ENCODE measurements around the gene MFRP.
A peak's percentile ranks its signal among the peaks of the same experiment; 100 is the strongest.

The MFRP gene

DNA sequence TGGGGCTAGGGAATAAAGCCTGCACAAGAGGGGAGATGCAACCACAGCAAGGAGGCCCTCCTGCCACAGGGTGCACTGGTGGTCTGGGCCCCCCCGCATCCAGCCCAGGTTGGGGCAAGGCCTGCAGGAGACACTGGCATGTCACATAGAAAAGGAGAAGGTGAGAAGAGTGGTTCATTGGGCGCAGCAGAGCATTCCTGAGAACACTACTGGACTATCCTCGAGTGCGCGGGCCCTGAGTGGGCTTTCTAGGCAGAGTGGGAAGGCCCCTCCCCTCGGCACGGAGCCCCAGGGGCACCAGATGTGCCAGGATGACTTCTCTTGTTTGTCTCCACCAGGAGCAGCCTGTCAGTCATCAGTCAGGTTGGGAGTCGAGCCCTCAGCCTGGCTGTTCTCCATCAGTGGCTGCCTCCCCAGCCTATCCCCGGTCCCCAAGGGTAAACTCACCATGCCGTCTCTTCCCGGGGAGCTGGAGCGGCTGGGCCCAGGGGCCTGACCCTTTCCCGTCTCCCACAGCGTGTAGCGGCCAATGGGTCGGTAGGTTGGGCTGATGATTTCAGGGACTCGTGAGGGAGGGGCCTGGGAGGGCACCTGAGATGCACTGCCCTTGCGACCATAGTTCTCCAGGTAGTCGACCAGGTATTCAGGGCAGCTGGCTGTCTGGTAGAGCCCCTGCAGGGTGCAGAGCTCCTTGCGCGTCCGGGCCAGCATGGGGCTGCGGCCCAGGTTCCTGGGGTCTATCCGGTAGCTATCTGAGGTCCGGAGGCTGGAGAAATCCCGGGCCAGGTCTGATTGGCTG, 26.0 kb upstream of the MFRP start:
- Histone ChIP-seq H3K36me3 (ENCODE audit: control insufficient read depth in 2 of 2, insufficient read depth in 2 of 2, low read length in 2 of 2) (no peaks in the 10 kb centered on the region), H3K27me3 (ENCODE audit: control insufficient read depth in 1 of 2, insufficient read depth in 2 of 2, low read length in 2 of 2) (no peaks in the 10 kb centered on the region), H3K27ac (ENCODE audit: low read length) (peak overlapping the region; percentile 60), H3K9me3 (ENCODE audit: control insufficient read depth in 2 of 2, low read length in 2 of 2) (no peaks in the 10 kb centered on the region), H3K4me1 (ENCODE audit: control insufficient read depth, insufficient read depth, low read length) (peaks cover 92% of the 10 kb centered on the region), H3K4me3 (ENCODE audit: low read length in 2 of 2) (no peak overlapping the region), H3K9ac (ENCODE audit: low read length in 2 of 2) (peak overlapping the region in 1 of 2 donors; percentile 29)

DNA sequence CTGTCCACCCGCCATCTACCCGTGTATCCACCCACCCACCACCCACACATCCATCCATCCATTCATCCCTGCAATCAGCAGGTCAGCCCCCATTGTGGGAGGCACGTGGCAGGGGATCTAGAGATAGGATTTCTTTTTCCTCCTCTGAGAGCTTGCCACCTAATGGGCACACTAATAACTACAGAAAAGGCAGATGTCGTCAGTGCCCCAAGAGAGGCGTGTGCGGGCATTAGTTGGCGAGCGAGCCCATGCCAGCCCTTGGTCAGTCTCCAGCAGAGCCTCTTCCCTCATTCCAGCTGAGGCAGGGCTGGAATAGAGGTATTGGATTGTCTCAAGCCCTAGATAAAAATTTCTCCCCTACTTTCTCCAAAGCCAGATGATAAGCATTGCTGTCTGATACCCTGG, 25.3 kb upstream of the MFRP start:
- Histone ChIP-seq H3K27ac (ENCODE audit: low read length) (peak overlapping the region; percentile 60), H3K36me3 (ENCODE audit: control insufficient read depth in 2 of 2, insufficient read depth in 2 of 2, low read length in 2 of 2) (no peaks in the 10 kb centered on the region), H3K4me1 (ENCODE audit: control insufficient read depth, insufficient read depth, low read length) (peaks cover 92% of the 10 kb centered on the region), H3K4me3 (ENCODE audit: low read length in 2 of 2) (no peak overlapping the region), H3K9ac (ENCODE audit: low read length in 2 of 2) (peak overlapping the region in 1 of 2 donors; percentile 5), H3K9me3 (ENCODE audit: control insufficient read depth in 2 of 2, low read length in 2 of 2) (no peaks in the 10 kb centered on the region), H3K27me3 (ENCODE audit: control insufficient read depth in 1 of 2, insufficient read depth in 2 of 2, low read length in 2 of 2) (no peaks in the 10 kb centered on the region)

DNA sequence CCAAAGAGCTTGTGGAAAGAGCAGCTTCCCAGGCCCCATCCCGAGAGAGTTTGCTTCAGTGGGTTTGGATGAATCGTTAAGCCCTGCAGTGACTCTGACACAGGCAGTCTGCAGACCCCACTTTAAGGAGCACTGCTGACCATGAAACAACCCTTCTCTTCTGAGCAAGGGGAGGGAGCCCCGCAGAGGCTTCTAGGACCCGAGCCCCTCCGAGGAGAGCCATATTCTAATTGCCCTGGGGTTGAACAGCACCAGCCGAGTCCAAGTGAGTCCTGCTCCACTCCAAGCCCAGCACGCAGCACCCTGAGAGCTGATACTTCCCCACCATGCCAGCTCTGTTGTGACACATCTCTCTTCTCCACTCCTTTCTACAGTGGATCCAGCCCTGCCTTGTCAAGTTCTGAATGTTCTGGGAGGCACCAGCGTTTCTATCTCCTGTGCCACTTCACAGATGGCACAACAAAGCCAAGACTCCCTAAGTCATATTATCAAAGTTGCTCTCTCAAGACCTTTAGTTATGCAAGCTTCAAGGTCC, 24.6 kb upstream of the MFRP start:
- peak overlapping the region; percentile 60 for H3K27ac ChIP-seq (ENCODE audit: low read length)
- H3K4me1 ChIP-seq (ENCODE audit: control insufficient read depth, insufficient read depth, low read length): peaks cover 91% of the 10 kb centered on the region
- H3K4me3 ChIP-seq (ENCODE audit: low read length in 2 of 2): no peak overlapping the region
- peak overlapping the region; percentile 29 to 51 for H3K9ac ChIP-seq (ENCODE audit: low read length in 2 of 2)
- H3K9me3 ChIP-seq (ENCODE audit: control insufficient read depth in 2 of 2, low read length in 2 of 2): no peaks in the 10 kb centered on the region
- H3K36me3 ChIP-seq (ENCODE audit: control insufficient read depth in 2 of 2, insufficient read depth in 2 of 2, low read length in 2 of 2): no peaks in the 10 kb centered on the region
- no peaks in the 10 kb centered on the region for H3K27me3 ChIP-seq (ENCODE audit: control insufficient read depth in 1 of 2, insufficient read depth in 2 of 2, low read length in 2 of 2)

DNA sequence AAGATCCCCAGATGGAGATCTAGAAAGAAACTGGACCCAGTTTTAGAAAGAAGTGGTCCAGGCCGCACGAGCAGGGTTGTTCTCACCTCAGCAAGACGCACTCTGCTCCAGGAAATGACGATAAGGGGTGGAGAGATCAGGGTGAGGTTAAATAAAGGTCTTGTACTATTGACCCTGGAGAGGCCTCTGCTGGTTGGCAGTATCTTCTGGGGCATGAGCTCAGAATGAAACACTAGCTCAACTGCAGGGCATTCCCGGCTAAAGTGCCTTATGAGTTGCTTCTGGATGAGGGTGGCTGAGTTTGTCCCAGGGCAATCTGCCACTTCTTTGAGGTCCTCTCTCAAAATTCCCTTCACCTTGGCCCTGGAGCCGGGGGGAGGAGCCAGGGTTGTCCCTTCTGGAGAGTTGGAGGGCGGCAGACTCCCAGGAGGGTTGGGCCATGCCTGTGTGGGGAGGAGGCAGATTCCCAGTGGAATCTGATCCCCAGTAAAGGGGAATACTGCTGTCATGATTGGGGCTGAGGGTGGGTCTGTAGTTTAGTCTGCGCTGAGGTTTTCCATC, 24.1 kb upstream of the MFRP start:
- Histone ChIP-seq H3K4me3 (ENCODE audit: low read length in 2 of 2) (no peak overlapping the region), H3K4me1 (ENCODE audit: control insufficient read depth, insufficient read depth, low read length) (peaks cover 88% of the 10 kb centered on the region), H3K9ac (ENCODE audit: low read length in 2 of 2) (peak overlapping the region in 1 of 2 donors; percentile 51), H3K27me3 (ENCODE audit: control insufficient read depth in 1 of 2, insufficient read depth in 2 of 2, low read length in 2 of 2) (no peaks in the 10 kb centered on the region), H3K27ac (ENCODE audit: low read length) (peak overlapping the region; percentile 60), H3K36me3 (ENCODE audit: control insufficient read depth in 2 of 2, insufficient read depth in 2 of 2, low read length in 2 of 2) (no peaks in the 10 kb centered on the region), H3K9me3 (ENCODE audit: control insufficient read depth in 2 of 2, low read length in 2 of 2) (no peaks in the 10 kb centered on the region)

DNA sequence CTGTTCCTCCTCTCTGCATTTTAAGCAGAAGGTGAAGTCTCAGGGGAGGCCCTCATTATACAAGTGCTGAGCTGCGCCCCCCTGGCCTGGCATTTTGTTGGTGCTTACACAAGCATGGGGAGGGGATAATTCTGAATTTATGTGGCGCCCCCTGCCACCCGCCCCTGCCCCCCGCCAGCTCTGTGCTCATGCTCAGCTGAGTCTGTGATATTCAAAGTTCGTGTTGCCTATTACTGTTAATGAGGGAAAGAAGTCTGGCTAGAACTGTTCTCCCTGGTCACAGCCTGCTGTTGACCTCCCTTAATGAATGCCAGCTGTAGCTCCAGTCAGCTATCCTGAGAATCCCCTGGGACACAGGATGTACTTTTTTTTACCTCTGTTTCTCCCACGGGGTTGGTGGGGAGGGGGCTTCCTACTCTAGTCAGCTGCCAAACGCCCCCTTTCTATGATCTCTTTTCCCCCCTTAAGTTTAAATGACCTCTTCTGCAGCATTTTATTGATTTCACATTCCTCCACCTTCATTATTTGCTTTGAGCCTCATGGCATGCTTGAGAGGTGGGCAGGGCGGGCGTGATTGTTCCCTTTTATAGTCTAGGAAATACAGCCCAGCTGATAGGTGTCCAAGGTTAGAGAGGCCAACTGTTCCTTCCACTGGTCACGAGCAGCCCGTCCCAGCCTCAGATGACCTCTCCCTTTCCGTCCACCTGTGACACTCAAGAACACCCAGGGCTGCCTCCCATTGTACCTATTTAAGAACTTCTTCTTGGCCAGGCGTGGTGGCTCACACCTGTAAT, 22.8 kb upstream of the MFRP start:
- Histone ChIP-seq H3K4me1 (ENCODE audit: control insufficient read depth, insufficient read depth, low read length) (peaks cover 88% of the 10 kb centered on the region), H3K27ac (ENCODE audit: low read length) (peak overlapping the region; percentile 81), H3K4me3 (ENCODE audit: low read length in 2 of 2) (peak overlapping the region; percentile 47 to 60), H3K9me3 (ENCODE audit: control insufficient read depth in 2 of 2, low read length in 2 of 2) (no peaks in the 10 kb centered on the region), H3K9ac (ENCODE audit: low read length in 2 of 2) (peak overlapping the region in 1 of 2 donors; percentile 69), H3K27me3 (ENCODE audit: control insufficient read depth in 1 of 2, insufficient read depth in 2 of 2, low read length in 2 of 2) (no peaks in the 10 kb centered on the region), H3K36me3 (ENCODE audit: control insufficient read depth in 2 of 2, insufficient read depth in 2 of 2, low read length in 2 of 2) (no peaks in the 10 kb centered on the region)

DNA sequence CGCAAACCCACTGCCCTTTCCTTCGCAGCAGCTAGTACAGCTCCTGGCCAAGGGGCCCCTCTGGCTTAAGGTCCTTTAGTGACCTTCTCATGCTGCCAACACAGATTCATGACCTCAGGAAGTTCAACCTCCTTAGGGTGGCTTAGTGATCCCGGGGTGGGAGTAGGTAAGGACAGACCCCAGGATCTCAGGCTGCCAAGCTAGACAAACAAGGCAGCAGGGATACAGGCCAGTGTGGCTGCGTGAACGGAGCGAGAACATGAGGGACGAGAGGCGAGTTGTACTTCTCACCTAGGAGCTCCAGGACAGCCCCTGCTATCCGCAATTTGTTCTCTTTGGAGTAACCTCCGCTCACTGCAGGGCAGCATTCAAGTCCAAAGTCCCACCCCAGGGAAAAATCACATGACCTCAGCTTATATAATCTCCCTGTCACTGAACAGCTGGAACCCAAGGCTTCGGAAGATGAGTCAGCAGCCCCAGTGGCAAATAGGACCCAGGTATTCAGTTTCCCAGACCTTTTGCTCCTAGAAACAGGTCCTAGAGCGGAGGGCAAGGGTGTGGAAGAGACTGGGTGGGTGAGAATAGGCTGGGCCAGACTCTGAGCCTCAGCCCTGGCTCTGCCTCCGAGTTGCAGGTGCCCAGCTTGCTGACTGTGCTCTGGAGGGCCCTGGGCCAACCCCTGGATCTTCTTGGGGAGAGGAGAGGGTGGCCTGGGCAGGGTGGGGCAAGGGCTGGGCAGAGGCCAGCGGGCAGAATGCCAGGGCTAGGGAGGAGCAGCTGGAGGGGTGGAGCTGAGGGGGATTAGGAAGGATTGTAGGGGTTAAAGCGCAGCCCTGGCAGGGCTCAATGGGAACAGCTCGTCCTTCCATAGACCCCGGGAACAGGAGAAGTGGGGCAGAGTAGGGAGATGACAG, 21.9 kb upstream of the MFRP start:
- Histone ChIP-seq H3K9me3 (ENCODE audit: control insufficient read depth in 2 of 2, low read length in 2 of 2) (no peaks in the 10 kb centered on the region), H3K27me3 (ENCODE audit: control insufficient read depth in 1 of 2, insufficient read depth in 2 of 2, low read length in 2 of 2) (no peaks in the 10 kb centered on the region), H3K9ac (ENCODE audit: low read length in 2 of 2) (peak overlapping the region; percentile 46 to 69), H3K27ac (ENCODE audit: low read length) (peak overlapping the region; percentile 81), H3K36me3 (ENCODE audit: control insufficient read depth in 2 of 2, insufficient read depth in 2 of 2, low read length in 2 of 2) (no peaks in the 10 kb centered on the region), H3K4me3 (ENCODE audit: low read length in 2 of 2) (peak overlapping the region; percentile 47 to 60), H3K4me1 (ENCODE audit: control insufficient read depth, insufficient read depth, low read length) (peaks cover 84% of the 10 kb centered on the region)

DNA sequence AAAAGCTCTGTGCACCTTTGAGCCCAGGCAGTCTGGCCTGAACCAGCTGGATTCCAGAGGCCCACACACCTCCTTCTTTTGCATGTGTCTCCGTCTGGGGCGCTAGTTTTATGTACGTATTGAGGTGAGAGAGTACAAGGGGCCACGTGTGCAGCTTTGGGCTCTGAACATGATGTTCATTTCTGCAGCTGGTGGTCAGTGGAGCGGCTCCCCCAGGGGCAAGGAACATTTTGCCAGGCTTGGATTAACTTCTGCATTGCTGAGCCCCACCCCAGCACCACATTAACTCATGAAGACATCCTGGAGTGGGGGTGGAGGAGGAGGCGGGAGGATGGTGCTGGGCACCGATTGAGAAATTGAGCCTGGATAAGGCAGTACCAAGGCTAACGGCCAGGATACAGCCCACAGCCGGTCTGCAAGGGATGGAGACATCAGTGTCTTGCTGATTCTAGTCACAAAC, 21.2 kb upstream of the MFRP start:
- Histone ChIP-seq H3K4me1 (ENCODE audit: control insufficient read depth, insufficient read depth, low read length) (peaks cover 88% of the 10 kb centered on the region), H3K9ac (ENCODE audit: low read length in 2 of 2) (peak overlapping the region; percentile 46 to 69), H3K36me3 (ENCODE audit: control insufficient read depth in 2 of 2, insufficient read depth in 2 of 2, low read length in 2 of 2) (no peaks in the 10 kb centered on the region), H3K4me3 (ENCODE audit: low read length in 2 of 2) (peak overlapping the region in 1 of 2 donors; percentile 44), H3K9me3 (ENCODE audit: control insufficient read depth in 2 of 2, low read length in 2 of 2) (no peaks in the 10 kb centered on the region), H3K27ac (ENCODE audit: low read length) (peak overlapping the region; percentile 81), H3K27me3 (ENCODE audit: control insufficient read depth in 1 of 2, insufficient read depth in 2 of 2, low read length in 2 of 2) (no peaks in the 10 kb centered on the region)

DNA sequence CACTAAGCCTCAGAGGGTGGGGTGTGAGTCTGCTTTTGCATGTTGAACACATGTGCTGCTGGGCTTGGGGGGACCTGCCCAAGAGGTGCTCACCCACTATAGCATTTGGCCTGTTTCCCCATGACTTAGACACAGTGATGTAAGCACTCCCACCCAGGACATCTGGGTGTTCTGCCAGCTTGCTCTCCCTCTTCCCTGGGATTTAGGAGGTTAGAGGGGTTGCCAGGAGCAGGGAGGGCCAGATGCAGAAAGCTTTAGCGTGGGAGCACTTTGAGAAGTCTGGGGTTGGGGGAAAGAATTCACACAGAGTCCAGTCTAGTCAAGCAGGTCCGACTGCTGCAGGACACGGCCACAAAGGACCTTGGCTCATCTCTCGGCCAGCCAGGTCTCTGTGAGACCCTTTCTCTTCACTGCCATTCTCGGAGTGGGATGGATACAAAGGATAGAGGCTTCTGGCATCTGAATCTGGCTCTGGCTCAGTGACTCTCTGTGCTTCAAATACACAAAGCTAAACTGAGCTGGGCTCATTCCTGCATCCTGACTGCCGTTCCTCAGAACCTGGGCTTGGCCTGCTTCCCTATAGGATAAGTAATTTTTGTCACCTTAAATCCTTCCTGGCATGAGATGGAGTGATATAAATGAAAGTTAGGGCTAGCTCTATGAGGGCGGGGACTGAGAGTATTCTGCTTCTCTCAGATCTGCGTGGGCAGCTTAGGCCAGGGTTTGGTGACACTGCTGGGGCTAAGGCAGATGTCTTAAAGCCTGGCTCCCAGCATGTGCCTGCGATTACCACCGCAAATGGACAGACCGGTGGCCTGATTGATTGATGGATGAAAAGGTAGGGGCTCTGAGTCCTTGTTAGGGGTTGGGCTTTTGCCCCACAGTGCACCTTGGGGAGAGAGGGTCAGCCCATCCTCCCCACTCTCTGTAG, 20.4 kb upstream of the MFRP start:
- Histone ChIP-seq H3K4me1 (ENCODE audit: control insufficient read depth, insufficient read depth, low read length) (peaks cover 89% of the 10 kb centered on the region), H3K4me3 (ENCODE audit: low read length in 2 of 2) (peak overlapping the region in 1 of 2 donors; percentile 44), H3K27me3 (ENCODE audit: control insufficient read depth in 1 of 2, insufficient read depth in 2 of 2, low read length in 2 of 2) (no peaks in the 10 kb centered on the region), H3K36me3 (ENCODE audit: control insufficient read depth in 2 of 2, insufficient read depth in 2 of 2, low read length in 2 of 2) (no peaks in the 10 kb centered on the region), H3K27ac (ENCODE audit: low read length) (peak overlapping the region; percentile 81), H3K9ac (ENCODE audit: low read length in 2 of 2) (peak overlapping the region in 1 of 2 donors; percentile 29), H3K9me3 (ENCODE audit: control insufficient read depth in 2 of 2, low read length in 2 of 2) (no peaks in the 10 kb centered on the region)

DNA sequence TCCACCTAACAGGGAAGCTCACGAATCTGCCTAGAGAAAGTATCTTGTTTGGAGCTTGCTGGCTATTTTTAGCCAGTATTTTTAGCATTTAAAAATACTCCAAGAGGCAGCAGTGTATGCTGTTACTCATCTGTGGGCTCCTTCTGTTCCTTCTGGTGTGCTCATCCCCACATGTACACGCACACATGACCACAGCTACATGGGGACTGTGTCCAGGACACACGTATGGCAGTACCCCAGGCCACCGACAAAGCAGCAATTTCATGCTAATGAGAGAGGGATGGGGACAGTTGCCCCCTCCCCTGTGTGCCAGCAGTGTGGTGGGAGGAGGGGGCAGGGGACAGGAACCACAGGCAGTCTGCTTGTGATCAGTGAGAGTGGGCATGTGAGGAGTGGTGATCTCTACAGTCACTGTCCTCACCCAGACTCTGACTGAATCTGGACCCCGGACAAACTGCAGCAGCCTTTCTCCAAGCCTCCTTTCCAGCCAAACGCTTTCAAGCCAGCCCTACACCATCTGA, 18.6 kb upstream of the MFRP start:
- H3K9me3 ChIP-seq (ENCODE audit: control insufficient read depth in 2 of 2, low read length in 2 of 2): no peaks in the 10 kb centered on the region
- H3K27ac ChIP-seq (ENCODE audit: low read length): peak overlapping the region; percentile 76
- H3K36me3 ChIP-seq (ENCODE audit: control insufficient read depth in 2 of 2, insufficient read depth in 2 of 2, low read length in 2 of 2): no peaks in the 10 kb centered on the region
- H3K9ac ChIP-seq (ENCODE audit: low read length in 2 of 2): peak overlapping the region; percentile 29 to 30
- H3K27me3 ChIP-seq (ENCODE audit: control insufficient read depth in 1 of 2, insufficient read depth in 2 of 2, low read length in 2 of 2): no peaks in the 10 kb centered on the region
- H3K4me3 ChIP-seq (ENCODE audit: low read length in 2 of 2): peak overlapping the region; percentile 59 to 81
- peaks cover 82% of the 10 kb centered on the region for H3K4me1 ChIP-seq (ENCODE audit: control insufficient read depth, insufficient read depth, low read length)

All from stomach smooth muscle (tissue), 2 donors.